Measurements from ENCODE around the gene CERKL.
"Not testable (repeated sequence)": the region's sequence is repeated elsewhere in the genome, so short reads cannot be mapped to it uniquely, and the experiment has no call there.

The CERKL gene, protein sequence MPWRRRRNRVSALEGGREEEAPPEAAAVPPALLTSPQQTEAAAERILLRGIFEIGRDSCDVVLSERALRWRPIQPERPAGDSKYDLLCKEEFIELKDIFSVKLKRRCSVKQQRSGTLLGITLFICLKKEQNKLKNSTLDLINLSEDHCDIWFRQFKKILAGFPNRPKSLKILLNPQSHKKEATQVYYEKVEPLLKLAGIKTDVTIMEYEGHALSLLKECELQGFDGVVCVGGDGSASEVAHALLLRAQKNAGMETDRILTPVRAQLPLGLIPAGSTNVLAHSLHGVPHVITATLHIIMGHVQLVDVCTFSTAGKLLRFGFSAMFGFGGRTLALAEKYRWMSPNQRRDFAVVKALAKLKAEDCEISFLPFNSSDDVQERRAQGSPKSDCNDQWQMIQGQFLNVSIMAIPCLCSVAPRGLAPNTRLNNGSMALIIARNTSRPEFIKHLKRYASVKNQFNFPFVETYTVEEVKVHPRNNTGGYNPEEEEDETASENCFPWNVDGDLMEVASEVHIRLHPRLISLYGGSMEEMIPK

DNA sequence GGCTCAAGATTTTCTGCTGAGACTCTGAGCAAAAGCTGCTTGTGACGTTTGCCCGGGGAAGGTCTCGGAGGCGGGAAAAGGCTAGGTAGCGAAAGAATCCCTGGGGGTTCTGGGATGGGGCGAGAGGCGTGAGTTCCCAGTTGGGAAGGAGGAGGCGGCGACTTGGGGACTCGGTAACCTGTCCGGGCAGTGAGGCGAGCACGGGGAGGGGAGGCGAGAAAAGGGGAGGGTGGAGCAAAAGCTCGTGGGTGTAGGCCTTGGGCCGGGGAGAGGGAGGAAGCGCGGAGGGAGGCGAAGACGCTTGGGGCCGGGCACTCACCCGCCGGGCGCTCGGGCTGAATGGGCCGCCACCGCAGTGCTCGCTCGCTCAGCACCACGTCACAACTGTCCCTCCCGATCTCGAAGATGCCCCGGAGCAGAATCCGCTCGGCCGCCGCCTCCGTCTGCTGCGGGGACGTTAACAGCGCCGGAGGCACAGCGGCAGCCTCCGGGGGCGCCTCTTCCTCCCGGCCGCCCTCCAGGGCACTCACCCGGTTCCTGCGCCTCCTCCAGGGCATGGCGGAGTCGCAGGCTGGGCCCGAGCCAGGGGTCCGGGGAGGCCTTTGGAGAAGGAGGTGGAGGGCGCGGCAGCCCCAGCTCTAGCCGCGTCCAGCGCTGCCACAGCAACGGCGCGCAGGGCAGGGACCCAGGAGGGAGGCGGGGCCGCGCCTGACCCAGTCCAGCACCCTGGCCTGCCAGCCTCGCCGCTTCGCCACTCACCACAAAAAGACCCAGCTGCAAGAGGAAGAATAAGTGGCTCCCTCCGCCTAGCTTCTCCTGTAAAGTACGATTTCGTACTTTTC lies at the start of gene CERKL:
Gene CERKL (minus strand): TSS at position 656 of the 842 bp plus-strand sequence. CDS start 99 bp downstream, at position 557.
- peak; percentile 38 to 51 for DNase-seq

DNA sequence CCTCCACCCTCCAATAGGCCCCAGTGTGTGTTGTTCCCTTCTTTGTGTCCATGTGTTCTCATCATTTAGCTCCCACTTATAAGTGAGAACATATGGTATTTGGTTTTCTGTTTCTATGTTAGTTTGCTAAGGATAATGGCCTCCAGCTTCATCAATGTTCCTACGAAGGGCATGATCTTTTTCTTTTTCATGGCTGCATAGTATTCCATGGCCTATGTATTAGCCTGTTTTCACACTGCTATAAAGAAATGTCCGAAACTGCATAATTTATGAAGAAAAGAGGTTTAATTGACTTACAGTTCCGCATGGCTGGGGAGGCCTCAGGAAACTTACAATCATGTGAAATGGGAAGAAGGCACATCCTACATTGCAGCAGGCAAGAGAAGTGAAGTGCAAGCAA lies 45.6 kb upstream of the CERKL start:
- DNase-seq: not testable (repeated sequence)

DNA sequence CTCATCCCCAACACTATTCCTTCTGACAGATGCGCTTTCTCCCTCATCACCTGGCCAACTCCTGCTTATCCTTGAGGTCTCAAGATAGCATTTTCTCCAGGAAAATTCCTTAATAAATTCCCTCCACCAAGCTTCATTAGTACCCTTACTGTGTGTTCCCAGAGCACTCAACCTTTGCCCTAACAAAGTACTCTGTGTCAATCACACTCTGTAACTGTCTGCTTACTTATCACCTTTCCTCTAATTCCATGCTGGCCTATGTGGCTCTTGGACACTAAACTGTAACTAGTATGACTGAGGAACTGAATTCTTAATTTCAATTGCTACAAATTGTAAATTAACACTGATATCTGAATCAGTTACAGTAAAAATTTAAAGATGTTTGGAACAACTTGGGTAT lies 41.3 kb upstream of the CERKL start:
- no peak for DNase-seq

DNA sequence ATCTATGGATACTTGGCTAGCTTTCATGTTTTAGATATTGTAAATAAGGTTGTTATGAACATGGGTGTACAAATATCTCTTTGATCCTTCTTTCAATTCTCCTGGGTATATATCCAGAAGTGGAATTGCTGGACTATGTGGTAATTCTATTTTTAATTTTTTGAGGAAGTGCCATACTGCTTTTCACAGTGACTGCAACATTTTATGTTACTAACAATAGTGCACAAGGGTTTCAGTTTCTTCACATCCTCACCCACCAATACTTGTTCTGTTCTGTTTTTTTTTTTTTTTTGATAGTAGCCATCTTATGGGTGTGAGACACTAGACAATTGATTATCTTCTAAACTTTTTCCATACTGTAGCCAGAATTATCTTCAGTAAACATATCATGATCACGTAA lies 40.7 kb upstream of the CERKL start:
- no peak for DNase-seq

DNA sequence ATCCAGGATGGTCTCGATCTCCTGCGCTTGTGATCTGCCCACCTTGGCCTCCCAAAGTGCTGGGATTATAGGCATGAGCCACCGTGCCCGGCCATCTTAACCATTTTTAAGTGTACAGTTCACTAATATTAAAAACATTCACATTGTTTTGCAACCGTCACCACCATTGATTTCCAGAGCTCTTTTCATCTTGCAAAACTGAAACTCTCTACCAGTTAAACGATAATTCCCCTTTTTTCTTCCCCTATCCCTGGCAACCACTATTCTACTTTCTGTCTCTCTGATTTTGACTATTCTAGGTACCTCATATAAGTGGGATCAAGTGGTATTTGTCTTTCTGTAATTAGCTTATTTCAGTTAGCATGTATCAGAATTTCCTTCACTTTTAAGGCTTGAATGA lies 40.2 kb upstream of the CERKL start:
- no peak for DNase-seq

DNA sequence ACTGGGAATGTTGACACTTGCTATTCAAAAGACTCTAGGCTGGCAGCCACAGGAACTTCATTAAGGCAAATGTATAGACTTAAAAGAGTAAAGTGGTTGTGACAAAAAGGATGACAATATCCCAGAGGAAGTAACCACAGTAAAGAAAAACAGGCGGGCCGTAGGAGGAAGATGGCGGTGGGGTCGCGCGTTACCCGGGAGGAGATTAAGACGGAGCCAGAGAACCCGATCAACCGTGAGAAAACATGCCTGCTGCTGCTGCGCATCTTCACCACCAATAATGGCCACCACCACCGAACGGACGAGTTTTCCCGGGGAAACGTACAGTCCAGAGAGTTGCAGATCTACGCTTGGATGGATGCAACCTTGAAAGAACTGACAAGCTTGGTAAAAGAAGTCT lies 37.4 kb upstream of the CERKL start:
- no peak for DNase-seq

DNA sequence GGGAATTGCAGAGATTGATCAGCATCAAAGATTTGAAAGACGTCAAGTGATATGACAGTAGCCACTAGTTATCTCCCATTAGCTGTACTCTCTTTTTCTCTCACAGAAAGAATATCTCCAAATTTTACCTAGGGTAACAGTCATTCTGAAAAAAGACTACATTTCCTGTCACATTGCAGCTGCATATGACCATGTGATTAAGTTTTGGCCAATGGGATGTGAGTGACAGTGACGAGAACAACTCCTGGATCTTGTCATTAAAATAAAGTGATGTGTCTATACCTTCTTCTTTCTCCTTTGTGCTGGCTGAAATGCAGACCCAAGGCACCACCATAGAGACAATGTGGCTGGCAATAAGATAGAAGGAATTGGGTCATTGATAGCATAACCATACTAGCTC lies 34.0 kb upstream of the CERKL start:
- no peak for DNase-seq

DNA sequence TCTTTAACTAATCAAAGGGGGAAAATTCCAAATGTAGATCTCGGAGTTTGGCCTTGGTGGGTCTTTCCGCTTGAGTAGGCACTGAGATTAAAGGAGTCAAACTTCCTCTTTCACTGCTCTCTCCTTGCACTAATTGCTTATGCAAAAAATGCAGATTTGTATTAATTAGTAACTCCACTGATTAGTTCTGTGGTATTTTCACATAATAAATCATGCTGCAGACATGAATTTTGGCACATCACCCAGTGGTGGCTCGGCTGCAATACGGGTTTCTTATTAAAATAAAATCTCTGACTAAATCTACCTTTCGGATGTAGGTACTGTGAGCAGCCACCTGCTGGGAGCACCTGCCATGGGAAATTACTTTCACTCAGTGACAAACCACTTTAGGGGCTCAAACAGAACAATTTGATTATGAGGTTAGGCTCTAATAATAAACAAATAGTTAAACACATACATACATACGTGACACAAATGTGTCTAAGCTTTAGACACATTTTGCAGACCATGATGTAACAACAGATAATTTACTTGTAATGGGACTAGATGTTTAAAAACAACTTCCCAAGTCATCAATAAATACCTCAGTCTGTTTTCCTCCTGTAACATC lies 29.8 kb upstream of the CERKL start:
- no peak for DNase-seq

DNA sequence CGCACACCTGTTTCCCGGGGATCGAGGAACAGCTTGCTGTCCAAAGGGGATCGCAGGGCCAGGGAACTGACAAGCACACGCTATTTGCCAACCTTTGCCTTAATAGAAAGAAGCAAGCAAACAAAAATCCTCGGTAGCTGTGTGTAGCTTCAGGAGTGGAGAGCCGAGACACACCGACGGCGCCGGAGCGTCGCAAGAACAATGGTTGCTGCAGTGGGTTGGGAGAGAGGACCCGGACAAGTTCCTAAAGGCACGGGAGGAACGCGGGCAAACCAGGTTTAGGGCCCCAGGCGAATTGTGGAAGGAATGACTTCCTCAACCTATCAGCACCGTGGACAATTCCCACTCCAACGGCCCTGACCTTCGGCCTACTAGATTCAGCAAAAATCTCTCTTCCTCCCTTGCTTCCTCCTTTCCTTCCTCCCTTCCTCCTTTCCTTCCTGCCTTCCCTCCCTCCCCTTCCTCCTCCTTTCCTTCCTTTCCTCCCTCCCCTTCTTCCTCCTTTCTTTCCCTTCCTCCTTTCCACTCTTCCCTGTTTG lies 28.3 kb upstream of the CERKL start:
- peak in 1 of 2 experiments; percentile 14 for DNase-seq

DNA sequence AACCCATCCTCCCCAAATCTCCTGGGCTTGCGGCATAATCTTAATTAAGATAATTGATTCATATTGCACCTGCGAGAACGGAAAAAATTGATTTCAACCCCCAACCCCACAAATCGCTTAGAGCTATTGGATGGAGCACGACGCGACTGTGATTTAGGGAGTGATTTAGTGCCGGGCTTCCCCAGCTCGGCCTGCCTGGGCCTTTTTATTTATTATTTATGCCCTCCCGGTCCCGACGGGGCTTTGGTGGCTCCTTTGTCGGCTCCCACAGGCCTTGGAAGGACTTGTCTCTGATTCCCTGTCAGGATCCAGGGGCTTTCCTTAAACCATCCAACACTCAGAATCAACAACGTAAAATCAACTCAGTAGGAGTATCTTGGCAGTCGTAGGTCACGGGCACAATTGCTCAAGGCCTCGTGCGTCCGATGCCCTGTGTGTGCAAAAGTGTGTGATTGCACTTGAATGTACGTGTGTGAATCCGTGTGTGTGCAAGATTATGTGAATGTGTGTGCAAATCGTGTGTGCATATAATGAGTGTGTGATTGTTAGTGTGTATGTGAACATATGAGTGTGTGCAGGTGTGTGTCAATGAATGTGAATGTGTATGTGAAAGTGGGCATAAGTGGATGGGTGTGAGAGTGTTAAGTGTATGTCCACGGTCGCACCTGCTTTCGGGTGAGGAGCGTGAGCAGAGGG lies 27.7 kb upstream of the CERKL start:
- DNase-seq: peak in 1 of 2 experiments; percentile 19

DNA sequence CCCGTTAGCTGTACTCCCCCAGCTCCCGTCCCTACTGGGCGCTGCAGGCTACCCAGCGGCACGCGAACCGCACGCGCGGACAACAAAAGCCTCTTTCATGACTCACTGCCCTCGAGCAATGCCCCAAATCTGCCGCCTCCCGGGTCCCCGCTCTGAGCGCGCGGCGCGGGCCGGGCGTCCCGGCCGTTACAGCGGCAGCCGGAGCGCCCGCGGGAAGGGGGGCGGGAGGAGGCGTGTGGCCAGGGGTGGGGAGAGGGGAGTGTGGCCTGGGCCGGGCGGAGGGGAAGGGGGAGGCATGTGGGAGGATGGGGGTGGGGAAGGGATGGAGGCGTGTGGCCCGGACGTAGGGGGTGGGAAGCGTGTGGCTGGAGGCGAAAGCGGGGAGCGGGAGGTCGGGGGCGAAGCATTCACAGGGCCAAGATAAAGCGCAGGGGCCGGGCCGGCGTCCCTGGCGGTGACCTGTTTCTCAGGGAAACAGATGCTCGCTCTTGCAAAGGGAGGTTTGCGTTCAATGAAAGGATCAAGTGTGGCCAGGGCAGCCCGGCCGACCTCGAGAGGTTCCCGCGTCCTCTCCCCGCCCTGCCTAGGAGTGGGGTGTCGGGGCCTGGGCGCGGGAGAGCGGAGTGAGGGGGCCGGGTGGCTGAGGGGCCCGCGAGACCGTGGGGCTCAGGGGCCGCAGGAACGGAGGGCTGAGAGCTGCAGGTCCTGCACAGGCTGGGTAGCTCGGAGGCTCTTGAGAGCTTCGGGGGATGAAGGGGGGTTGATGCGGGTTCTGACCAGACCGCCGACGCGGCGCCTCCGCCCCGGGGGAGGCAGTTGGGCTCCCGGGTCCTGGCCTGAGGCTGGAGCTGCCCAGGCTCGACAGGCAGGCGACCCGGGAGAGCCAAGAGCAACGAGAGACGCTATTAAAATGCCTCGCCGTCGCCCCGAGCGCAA lies 26.9 kb upstream of the CERKL start:
- peak; percentile 20 to 44 for DNase-seq

DNA sequence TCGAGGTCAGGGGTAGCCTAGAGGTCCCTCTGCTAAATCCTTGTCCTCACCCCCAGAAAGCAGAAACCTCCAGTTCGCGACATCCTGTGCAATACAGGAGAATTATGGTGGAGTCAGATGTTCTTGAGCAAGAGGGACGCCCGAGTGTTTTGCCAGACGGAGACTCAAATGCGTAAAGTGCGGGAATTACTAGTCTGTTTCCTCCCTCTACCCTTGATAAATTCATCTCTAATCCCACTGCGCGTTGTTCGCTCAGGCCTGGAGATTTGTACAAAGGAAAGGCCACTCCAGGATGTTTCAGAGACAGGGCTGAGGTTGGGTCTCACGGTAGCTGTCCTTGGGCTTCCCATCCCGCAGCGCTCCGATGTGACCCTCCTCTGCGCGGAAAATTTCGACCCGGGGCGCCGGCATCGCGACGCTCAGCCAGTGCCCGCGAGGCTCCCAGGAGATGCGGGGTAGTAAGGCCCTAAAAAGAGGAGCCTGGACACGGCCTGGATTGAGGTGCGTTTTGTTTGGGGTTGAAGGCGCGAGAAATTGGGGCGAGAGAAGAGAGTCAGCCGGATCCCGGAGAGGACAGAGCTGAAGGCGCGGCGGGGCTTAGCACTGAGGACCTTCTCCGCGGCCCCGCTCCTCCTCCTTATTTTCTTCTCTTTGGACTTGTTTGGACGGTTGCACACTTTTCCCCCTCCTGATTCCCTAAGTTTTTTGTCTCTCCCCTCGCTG lies 26.1 kb upstream of the CERKL start:
- peak in 1 of 2 experiments; percentile 45 for DNase-seq

DNA sequence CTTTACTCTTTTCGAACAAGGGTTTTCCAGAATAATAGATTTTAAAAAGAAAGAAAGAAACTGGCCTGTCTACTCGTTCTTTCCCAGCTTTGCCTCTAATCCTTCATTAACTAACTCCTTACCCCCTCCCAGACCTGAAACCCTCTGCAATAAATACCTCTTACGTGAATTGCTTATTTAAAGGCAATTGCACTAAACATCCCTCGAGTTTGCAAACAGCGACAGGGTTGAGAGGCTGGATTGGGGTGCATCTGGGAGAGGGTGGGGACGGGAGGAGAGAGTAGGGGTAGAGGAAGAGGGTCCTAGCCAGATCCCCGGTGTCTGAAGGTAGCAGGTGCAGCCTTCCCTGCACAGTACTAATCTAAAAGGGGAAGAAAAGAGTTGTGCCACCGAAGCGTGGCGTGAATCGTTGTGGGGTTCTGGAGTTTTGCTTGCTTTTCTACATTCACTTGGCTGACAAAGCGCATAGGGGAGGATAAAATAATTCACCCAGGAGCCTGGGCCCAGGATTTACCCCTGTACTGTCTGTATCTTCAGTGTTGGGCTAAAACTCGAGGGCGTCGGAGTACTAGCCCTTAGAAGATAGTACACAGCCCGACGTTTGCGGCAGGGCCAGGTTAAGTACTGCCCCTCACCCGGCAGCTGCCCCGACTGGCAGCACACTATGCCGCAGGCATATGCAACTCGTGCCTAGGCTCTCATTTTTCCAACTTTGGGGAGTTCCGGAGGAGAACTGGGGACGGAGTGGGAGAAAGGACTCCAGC lies 25.3 kb upstream of the CERKL start:
- DNase-seq: peak; percentile 30 to 35

DNA sequence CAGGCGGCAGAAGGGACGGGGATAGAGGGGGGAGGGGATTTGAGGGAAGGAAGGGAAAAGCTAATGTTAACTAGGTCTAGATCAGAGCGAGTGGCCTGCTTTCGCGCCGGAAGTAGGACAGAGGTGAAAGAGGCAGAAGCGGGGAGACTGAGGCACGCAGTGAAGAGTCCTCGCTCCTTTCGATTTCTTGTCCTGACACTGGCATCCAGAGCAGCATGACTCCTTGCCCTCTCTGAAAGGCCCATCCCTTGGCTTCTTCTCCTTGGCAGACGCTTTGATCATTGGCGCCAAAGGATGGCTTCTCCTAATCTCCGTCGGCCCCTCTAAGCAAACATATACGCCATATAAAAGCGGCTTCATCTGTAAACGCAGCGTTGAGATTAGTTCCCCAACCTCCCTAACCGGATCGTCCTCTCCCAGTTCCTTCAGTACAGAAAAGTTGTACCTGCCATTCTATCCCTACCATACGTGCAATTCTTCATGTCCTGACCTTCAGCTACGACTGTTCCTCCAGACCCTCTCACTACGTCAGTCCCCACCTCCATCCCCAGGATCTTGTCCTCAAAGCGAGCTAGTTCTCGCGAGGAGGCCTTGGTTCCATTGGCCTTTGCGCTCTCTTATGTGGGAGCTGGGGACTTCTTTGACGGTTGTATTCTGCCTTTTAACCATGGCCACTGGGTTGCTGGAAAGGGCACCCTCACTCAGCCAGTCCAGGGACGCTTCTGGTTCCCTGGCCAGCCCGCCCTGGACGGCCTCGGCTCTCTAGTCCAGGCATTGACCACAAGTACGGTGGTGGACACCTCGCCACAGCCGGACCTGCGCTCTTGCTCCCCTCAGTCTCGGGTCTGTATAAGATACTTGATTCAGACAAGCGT lies 24.3 kb upstream of the CERKL start:
- DNase-seq: peak; percentile 32 to 36

DNA sequence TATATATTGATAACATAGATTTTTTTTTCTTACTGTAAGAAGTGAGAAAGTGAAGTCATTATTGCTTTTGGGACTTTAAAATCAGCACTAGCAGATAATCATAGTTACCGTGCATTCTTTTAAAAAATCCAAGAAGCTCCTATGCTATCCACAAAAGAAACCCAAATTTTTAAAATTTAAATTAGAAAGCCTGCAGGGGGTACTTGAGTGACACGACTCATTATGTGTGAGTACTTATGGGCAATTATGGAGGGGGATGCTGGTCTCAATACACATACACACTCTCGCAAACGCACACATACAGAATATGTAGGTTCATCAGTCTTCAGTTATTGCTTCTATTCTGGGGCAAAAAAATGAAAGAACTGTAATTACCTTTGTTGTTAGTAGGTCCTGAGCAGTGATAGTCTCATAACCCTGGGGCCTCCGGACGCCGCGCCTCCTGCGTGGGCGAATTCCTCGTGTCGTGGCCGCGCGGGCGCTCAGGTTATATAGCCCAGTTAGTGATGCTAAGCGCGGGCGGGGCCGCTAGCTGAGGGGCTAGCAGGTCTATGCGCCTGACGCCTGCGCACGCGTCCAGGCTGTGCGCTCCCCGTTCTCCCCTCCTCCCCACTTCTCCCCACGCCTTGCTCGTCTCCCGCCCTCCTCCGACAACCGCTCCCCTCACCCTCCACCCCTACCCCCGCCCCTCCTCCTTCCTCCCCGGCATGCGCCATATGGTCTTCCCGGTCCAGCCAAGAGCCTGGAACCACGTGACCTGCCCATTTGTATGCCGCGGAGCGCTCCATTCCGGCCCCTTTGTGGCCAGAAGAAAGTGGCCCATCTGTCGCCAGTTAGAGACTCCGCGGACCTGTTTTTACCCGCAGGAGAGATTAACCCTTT lies 23.4 kb upstream of the CERKL start, which contains the start of gene NEUROD1:
Gene NEUROD1 (minus strand): TSS at position 463 of the 882 bp plus-strand sequence. CDS start 1,657 bp downstream, outside the sequence.
- DNase-seq: peak; percentile 33 to 45

DNA sequence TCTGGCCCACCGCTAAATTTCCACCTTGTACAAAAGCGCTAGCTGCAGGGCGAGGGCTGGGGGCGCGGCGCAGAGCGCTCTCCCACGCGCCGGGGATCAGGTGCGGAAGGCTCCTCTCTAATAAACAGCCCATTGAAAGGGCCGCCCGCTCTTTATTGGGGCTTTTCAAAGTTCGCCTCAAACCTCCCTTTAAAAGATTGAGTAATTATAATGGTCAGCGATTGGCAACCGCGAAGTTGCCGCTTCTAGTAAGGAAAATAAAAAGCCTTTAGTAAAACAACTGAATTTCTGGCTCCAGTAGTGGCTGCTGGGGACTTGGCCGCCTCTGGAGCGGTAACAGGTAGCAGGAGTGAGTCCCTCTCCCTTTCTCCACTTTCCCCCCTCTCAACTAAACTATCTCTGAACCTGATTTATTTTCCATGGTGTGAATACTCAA lies 22.7 kb upstream of the CERKL start:
- no peak for DNase-seq

DNA sequence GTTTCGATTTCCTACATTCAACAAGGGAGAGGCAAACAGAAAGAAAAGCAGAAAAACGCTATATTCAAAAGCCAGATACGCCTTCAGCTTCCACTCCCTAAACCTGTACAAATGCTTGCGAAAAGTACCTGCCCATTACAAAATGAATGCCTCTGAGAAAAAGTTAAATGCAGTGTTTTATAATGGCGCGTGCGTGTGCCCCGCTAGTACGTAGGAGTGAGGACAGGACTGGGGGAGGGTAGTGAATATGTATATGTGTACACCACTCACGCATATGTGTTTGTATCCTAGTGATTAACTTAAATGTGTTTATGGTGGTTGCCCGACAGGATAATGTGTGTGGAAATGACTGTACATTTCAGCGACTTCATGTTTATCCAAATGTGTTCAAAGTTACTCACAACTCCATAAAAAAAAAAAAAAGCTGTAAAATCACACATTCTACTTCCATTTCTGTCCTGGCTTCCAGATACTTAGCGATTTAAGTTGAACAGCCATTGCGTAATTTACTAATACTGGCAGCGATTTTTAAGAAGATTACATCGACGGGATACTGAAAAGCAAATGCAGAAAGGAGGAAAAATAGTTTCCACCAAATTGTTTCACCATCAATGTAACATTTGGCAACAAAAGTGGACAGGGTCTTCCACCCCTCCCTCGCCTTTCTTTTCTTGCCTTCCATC lies 22.1 kb upstream of the CERKL start:
- no peak for DNase-seq

All from activated T-cell treated with anti-CD3 and anti-CD28 coated beads, Interleukin-2, amount 50 U/mL, for 48 hours (primary cell).